ENCODE results near the gene EVX1.

EVX1 gene

DNA sequence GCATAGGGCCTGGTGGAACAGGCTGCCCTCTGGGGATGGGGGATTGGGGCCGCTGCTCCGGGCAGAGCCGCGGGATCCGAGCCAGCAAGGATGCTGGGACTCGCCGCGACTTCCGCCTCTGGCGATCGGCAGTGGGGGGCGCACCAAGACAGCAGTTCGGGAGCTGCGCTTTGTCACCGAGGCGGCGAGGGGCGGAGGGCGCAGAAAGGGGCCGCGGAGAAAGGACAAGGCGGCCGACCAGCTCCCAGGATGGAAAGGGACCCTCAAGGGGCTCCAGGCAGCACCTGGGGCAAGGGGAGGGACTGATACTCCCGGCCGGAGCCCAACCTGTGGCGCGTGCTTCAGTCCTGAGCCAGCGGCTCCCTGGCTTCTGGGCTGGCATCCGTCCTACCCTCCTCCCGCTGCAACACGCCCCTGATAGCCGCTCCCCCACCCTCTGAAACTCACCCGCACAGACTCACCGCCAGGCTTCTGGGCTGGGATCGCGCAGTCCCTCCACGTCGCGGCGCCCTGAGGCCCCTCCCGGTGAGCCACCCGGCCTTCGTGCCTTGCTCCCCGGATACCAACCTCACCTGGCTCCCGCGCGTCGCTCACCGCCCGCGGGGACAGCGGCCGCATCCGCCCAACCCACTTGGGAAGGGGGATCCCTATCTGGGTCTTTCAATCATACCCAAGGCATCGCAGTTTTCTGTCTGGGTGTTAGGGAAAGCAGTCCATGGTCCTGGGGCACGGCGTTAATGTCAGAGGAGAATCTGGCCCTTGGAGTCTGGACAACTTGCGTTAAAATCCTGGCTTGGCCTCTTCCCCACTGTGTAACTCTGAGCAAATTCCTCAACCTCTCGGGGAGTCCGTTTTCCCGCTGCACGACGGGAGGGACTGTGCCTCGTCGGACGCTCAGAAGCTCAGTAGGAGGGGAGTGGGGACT lies 7.0 kb upstream of the EVX1 start:
- no peak for DNase-seq

DNA sequence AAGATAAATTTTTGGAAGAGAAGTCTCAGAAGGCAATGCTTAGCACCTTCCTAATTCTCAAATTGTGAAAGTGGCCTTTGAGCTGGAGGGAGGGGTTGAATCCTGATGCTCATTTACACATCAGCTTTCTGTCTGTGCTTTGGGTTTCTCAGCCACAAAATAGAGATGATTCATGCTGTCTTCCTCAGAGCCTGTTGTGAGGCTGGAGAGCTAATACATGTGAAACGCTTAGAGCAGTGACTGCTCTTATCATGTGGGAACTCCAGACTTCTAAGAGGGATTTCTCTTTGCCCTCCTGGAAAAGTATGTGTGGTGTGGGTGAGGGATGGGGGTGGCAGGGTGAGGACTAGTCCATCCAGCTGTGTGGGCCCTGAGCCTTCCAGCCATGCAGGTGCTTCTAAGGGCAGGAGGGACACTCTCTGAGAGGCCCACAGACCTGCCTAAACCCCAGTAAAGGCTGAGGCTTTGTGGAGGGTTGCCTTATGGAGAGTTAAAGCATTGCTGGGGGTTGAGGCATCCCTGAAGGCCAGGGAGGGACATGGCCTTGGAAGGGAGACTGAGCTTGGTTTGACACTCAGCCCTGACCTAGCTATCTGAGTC lies 4.8 kb upstream of the EVX1 start:
- DNase-seq, result no peak

DNA sequence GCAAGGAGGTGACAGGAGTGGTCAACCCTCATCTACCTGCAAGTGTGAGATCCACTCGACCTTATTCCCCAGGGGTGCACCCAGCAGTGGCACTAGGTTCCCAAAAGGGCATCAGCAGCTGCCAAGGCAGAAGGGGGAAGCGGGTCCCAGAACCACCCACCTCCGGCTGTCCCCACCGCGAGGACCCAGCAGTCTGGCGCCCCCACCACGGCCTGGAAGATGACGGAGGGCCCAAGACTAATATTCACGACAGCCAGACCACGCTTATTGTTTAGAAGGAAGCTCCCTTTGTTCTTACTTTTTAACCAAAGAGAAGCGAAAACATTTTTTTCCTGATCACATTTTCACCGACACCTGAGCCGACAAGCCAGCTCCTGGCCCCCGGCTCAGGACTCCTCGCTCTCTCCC lies 3.6 kb upstream of the EVX1 start:
- no peak for DNase-seq

DNA sequence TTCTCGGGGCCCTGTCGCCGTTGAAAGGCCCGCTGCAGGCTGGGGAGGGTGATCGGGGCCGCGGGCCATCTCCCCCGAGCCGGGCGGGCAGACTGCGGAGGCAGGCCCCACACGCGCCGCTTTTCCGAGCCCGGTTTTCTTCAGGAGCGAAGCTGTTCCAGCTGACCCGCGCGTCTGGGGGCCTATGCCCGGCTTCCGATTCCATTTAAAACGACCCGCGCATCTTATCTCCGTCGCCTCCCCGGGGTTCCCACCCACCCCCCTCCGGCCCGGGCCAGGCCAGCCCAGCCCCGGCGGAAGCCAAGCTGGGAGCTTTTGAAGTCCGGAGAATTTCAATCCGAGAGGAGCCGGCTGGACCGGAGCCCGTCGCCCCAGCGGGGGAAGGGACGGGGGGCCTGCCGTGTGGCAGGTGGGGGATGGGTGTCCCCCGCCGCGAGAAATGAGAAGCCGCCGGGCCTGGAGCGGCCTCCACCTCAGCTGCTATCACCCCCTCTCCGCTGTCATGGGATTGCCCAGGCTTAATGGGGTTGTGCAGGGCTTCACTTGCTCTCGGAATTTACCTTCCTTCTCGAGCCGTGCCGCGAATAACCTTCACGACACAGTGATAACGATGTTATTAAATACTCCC lies 3.1 kb upstream of the EVX1 start:
- no peak for DNase-seq

DNA sequence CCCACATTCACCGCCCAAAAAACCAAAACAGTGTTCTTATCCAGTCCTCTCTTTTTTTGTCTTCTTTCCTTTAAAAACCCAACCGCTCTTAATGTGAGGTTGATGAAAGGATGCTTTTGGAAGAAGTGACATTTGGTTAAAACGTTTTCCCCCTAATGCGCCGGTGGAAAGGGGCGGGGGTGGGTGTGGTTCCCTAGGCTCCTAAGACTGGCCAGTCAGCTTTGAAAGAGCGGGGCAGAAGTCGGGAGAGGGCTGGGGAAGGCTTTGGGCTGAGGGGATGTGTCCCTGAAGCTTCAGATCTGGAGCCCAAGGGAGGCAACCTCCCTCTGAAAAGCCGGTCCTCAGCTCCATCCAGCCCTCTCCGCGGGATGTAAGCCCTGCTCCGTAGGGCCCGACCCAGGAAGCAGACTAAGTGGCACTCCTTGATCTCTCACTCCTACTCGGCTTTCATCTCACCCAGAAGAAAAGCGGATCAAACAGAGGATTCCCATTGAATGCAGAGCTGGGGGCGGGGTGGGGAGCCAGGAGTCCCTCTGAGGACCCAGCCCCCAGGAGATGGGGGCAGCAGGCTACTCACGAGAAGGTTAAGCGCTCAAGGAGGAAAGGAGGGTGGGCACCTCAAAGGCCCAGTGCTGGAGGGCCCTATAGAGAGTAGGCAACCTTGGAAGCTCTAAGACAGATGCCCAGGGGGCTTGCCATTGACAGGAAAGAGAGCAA lies 2.4 kb upstream of the EVX1 start:
- DNase-seq, result no peak

DNA sequence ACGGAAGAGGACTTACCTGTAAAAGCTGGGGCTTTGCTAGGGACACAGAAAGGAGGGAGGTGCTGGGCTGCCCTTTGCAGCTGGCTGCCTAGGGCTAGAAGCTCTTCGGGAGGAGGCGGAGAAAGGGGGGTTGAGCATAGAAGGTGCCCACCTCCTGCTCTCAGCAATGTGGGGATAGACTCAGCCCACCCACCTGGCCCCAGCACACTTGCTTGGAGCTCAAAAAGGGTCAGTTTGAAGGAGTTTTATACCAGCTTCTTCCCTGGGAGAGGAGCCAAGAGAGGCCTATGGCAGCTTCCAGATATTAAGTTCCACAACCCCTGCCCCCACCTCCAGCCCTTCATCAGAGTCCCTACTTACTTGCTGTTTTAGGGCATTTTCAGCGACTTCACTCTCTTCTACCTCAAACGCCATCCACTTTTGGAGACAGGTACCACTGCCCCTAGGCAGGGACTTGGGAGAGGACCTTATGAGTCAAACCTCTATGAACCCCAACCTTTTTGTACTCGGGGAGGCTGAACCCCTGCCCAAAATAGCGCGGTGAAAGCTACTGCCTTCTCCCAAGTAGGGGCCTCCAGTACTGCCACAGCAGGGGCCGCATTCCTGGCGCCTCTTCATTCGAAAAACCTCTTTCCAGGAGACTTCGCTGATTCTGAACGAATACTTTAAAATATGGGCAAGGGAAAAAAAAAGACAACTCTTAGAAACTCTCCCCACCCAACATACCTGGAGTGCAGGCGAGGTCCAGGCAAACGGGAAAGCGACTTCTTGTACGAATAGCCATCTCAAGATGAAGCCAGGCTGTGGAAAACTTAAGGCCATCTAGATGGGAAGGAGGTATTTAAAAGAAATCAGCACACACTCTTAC lies 1.2 kb upstream of the EVX1 start:
- DNase-seq, result no peak

DNA sequence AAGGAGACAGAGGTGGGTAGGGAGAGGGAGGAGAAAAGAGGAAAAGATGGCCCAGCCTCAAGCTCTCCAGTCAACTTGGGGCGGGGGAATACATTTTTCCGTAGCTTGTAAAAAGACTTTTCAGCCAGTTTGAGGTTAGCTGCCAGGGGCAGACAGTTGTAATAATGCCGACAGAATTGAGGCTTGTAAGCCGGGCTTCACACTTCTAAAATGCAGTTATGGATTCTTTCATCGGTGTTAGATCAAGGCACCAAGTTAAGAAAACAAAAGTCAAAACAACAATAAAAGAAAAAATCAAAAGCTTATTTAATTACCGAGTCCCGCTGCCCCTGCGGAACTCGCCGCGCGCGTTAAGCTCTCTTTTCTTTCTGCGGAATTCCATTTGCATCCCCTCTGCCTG lies 448 bp upstream of the EVX1 start:
- DNase-seq, result no peak

DNA sequence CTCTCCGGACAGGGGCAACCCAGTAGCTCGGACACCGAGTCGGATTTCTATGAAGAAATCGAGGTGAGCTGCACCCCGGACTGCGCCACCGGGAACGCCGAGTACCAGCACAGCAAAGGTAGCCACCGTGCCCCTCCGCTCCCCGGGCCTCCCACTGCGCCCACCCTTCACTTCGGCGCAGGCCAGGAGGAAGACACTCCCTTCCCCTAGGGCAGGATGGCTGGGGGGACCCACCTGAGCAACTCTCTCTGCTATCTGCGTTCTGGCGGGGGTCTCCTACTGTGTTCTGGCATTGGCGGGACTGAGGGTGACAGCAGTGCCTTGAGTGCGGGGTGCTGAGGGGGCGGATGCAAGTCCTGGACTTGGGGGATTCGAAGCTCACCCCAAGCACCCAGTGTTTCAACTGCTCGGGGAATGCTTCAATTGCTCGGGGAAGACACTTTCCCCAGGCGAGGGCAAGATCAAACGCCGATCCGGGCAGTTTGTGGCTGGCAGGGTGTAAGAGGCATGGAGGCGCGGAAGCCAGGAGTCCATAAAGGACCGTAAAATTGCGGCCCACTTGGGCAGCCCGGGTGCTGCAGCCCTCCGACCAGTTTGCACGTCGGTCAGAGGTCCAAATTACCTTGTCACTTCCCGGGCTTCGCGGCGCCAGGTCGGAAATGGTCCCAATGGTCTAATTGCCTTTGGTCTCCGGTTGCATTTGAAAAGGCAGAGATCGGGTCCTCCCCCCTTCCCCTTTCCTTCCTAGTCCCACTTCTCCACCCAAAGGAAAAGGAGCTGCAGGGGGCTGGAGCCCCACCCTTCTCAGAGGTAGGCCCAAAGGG lies 950 bp downstream of the EVX1 start:
- DNase-seq, result no peak

DNA sequence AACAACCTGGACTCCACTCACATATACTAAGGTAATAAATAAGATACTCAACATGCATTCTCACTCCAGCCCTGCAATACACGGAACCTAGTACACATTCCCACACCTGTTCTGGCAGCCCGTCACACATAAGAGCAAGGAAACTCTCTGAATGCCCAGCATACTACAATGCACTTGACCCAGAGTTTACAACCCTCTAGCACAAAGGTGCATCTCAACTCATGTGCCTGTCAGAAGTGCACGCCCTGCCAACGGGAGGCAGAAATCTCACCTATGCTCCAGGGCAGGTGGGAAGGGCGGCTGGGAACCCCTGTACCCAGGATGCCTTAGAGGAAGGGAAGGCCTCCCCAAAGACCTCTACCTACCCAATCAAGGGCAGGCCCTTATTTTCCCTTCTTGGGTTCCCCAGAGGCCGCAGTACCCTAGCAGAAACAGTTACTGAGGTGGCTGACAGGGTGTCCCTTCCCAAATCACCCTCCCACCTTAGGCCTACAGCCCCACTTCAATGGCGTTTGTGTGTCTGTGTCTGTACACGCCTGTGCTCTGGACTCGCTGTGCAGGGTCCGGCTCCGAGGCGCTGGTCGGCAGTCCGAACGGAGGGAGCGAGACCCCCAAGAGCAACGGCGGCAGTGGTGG lies 2.0 kb downstream of the EVX1 start:
- DNase-seq, result no peak

DNA sequence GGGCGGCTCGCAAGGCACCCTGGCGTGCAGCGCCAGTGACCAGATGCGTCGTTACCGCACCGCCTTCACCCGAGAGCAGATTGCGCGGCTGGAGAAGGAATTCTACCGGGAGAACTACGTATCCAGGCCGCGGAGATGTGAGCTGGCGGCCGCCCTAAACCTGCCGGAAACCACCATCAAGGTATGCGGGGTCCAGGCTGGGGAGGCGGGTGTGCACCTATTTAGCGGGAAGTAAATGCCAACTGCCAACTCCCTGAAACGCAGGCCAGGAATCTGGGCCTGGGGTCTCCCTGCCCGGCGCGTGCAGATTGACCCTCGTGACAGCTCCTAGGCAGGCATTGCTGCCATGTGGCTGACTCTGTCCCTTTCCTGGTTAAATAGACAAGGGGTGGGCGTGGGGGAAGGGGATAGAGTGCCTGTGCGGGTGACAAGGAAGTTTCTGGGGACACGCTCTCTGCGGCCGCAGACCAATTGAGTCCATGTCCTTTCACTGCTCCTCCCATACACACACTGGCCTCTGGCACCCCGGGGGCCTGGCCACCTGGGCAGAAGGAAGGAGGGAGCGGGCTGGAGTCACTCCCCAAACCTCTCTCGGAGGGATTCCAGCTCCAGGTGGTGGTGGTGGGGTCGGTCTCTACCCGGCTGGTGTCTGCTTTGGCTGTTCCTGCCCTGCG lies 2.7 kb downstream of the EVX1 start:
- DNase-seq, result no peak

DNA sequence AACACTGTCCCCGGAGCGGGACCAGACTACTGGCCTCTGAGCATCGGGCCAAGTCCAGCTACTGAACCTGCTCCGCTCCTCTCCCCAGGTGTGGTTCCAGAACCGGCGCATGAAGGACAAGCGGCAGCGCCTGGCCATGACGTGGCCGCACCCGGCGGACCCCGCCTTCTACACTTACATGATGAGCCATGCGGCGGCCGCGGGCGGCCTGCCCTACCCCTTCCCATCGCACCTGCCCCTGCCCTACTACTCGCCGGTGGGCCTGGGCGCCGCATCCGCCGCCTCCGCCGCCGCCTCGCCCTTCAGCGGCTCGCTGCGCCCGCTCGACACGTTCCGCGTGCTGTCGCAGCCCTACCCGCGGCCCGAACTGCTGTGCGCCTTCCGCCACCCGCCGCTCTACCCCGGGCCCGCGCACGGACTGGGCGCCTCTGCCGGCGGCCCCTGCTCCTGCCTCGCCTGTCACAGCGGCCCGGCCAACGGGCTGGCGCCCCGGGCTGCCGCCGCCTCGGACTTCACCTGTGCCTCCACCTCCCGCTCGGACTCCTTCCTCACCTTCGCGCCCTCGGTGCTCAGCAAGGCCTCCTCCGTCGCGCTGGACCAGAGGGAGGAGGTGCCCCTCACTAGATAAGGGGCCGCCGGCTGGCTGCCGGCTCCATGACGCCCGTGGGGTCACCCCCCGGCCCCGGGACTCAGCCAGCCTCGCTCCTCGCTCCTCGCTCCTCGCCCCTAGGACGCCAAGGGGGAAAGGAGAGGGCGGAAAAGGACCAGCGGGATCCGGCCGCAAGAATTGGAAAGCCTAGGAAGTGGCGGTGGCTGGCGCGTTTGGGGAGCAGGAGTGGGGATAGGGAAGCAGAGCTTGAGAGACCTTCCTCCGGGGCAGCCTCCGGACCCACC lies 3.4 kb downstream of the EVX1 start:
- no peak for DNase-seq

DNA sequence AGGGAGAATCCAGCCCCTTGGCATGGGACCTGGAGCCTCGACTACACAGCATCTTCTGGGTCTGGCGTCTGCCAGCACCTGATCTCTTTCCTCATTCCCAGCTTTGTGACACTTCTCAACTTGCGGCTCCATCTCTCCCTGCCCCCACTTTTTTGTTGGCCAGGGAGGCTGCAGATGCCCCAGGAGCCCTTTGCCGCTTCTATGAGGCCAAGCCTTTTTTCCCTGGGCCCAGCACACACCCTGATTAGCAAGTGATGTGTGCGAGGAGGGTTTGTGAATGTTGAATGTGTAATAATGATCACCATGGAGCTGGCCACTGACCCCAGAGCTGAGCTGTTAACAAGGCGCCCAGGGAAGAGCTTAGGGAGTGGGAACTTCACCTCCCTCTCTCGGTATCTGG lies 4.4 kb downstream of the EVX1 start:
- no peak for DNase-seq

DNA sequence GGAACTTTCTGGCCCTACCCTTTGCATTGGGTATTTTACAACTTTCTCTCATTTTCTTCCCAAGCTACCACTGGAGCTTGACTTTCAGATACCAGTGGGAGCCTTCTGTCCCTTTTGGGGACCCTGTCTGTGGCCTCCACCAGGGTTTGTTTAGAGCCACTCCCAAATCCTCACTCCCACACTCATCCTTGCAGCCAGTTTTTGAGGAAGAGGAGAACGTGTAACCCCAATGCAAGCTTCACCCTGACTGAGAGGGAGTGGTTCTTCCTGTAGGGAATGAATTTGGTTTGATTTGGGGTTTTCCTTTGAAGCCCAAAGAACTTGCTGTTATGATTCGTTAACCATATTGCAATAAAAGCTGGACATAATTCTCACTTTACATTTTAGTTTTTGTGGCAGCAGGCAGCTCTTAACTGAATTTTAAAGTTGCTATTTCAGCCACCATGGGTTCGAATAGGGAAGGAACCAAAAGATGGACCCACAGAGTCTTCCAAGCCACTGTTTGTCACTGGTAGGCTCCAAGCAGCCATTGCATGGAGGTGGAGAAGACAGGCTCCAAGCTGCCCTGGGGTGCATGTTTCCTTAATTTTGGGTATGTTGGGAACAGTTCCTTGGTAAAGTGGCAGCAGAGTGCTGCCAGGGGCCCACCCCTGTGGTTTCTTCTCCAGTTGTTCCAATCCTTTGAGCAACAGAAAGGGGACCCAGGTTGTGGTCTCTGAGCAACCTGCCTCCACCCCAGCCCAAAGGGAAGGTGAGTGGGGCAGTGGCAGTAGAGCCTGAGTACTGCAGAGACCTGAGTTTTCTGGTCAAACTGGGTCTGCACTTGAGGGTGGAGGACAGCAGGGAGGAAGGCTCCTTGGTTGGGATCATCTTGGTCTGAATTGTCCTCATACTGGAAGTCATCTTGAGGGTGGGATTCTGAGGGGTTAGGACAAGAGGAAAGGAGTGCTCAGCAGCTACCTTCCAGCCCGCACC lies 5.1 kb downstream of the EVX1 start:
- DNase-seq, result no peak

DNA sequence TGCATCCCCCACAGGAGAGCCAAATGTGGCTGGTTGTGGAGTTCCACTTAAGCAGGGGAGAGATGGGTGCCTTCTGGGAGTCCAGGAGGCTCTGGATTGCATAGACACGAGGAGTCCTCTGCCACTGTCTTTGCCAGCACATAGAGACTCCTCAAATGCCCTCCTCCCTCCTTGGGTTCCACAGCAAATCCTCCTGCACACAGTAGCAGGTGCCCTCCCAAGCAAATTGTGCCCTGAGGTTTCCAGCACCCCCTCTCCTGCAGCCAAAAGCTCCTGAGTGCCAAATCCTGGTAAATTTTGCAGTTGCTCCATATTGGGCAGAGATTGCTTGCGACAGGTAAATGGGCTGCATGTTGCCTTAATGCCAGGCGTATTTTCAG lies 5.8 kb downstream of the EVX1 start:
- no peak for DNase-seq

DNA sequence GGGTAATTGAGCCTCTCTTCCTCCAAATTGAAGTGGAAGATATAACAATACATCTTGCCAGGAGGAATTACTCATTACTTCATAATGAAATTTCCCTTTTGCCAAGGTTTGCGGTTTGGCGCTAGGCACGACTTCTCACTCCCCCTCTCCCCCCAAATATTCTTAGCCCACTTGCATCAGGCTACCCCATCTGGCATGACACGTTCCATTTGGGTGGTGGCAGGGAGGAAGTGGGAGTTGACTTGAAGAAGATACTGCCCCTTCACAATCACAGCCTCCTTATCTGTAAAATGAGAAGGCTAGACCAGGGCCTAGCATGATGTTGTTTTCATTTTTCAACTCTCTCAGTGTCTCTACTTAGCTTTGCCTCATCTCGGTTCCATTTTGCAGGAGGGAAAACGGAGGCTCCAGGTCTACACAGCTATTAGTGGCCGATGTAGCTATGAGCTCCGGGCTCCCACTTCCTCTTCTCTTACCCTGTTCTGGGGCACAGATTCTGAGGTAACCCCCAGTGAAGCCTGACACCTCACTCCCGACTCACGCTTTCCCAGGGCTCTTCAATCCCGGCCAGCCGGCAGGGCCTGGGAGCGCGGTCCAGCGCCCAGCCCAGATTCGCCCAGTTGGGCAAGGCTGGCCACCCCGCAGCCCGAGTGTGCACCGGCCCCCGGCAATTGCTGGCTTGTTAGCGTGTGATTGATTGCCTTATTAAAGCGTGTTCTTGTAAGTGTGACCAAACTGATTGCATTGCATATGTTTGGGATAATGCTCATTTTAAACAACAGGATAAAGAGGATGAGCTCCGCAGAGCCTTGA lies 6.5 kb downstream of the EVX1 start:
- DNase-seq, result no peak

DNA sequence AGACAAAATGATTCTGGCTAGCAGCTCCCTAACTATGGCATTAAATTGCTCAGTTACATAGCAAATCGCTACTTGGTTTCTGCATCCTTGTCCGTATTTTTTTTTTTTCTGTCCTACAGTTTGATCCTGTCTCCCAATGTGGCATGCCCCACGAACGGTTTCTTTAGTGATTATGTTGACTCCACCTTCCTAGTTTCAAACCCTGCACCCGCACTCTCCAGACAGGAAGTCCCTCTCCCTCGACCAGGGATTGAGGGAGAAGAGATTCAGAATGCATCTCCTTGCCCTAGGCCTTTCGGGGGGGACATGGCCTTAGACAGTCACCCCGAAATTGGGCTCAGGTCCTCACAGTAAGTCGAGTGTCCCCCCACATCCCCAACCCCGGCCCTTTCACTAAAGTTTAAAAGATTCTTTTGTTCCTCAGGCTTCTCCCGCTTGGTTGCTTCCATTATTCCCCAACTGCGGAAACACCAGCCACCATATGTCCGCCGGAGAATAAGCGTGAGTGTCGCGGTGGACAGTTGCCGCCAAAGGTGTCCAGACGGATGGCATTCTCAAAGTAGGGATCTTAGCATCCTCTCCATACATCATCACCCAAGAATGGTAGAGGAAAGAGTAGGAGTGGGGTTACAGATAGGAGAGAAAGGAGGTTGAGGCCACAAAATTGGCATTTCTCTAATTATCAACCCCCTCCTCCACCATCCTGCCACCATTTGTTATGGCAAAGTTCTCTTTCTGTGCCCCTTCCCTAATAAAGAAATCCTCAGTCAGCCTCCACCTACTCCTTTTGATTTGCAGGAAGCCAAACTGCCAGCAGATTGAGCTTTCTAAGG lies 7.3 kb downstream of the EVX1 start:
- no peak for DNase-seq

All from activated gamma-delta T cell (primary cell).